Activated T-cell treated with anti-CD3 and anti-CD28 coated beads for 4 hours (primary cell): ENCODE results near the gene DCST2.

Experiments used
- DNase-seq: peaks from one replicate; pipeline ENCODE4 v3.0.0-alpha.2; 2020

Gene DCST2

DNA sequence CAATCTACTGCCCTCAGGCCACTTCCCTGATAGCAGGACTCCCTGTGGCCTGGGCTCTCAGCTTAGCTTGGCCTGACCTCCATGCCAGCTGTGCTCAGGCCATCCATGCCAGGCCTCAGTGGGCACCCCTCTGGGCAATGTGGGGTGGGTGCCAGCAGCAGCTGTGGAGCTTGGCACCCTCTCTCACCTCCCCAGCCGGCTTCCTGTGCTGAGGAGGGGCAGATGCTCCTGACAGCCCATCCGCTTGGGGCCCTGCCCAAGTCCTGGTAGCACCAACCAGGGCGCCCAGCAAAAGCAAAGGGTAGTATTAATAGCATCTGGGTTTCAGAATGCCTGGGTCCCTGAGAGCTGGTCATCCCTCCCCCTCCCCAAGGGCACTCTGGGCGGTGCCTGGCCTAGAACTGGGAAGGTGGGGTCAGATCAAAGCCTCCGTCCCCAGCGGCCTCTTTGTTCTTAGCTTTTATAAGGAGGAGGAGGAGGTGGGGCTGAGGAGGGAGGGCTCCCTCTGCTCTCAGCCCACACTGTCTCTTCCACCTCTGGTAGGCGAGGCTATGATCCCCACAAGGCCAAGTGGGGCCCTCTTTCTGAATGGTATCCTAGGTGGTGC is 36.1 kb upstream of the DCST2 start:
- DNase-seq, result no peak

DNA sequence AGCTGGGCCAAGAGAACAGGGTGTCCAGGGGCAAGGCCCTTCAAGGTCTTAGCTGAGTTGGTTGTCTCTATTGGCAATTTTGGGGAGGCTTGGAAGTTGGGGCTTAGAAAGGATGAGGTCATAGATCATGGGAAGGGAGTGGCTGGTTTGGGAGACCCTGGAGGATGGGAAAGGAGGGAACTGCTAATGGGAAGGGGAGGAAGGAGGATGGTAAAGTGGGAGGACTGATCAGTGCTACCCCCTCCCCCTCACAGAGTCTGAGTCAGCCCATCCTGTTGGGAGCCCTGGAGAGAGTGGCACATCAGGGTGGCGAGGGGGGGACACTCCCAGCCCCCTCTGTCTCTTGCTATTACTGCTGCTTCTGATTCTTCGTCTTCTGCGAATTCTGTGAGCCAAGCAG is 35.0 kb upstream of the DCST2 start:
- DNase-seq, result no peak

DNA sequence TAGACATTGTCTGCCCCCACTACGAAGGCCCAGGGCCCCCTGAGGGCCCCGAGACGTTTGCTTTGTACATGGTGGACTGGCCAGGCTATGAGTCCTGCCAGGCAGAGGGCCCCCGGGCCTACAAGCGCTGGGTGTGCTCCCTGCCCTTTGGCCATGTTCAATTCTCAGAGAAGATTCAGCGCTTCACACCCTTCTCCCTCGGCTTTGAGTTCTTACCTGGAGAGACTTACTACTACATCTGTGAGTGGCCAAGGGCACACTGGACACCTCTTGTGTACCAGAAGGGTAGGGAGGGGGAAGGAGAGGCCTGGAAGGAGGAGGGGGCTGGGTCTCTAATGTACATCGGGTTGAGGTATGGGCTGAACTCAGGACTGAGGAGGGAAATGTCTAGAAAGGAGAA is 33.2 kb upstream of the DCST2 start:
- no peak for DNase-seq

DNA sequence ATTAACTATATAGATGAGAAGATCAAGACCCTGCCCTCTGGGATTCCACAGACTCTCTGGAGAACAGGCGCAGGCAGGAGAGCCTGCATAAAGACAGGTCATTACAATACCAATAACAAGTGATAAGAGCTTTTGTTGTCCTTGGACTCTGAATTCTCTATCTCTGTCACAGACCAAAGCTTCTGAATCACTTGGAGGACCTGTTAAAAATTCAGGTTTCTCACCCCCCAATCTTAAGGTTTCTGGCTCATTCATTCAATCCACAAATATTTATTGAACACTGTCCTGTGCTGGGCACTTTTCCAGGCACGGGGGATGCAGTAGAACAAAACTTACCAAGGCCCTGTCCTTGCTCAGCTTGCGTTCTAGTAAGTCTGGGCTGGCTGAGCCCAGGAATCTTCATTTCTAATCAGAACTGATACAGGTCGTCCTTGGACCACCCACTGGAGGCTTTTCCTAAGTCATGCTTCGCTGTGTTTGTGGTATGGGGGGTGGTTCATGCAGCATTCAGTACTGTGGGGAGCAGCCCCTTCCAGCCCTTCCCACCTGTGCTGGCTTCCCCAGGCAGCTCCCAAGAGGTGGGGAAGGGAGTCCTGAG is 31.4 kb upstream of the DCST2 start:
- no peak for DNase-seq

DNA sequence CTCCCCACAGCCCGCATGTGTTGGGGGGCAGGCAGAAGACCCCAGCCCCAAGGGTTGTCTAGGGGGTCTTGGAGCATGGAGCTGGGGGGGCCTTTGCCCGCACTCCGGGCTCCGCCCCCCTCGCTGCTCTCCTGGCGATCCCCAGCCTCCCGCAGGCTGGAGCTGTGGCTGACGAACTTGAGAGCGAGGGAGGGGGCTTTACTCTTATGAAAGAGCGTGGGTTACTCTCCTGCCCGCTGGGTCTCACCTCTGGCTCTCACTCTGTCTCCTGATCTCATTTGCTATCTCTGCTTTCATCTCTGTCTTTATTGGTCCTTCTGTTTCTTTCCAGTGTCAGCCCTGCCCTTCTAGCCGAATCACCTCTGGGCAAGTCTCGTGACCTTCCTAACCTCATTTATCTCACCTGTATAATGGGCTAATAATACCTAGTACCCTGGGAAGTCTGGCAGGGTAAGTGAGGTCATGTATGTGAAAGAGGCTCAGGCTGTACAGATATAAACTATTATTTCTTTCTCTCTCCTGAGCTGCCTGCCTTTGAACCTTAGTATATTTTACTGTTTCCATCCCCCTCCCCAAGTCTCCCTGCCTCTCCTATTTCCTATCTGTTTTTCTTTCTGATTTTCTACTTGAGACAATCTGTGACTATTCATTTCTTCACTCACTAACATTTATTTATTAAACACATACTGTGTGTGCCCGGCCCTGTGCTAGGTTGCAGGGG is 30.7 kb upstream of the DCST2 start:
- DNase-seq, result no peak

DNA sequence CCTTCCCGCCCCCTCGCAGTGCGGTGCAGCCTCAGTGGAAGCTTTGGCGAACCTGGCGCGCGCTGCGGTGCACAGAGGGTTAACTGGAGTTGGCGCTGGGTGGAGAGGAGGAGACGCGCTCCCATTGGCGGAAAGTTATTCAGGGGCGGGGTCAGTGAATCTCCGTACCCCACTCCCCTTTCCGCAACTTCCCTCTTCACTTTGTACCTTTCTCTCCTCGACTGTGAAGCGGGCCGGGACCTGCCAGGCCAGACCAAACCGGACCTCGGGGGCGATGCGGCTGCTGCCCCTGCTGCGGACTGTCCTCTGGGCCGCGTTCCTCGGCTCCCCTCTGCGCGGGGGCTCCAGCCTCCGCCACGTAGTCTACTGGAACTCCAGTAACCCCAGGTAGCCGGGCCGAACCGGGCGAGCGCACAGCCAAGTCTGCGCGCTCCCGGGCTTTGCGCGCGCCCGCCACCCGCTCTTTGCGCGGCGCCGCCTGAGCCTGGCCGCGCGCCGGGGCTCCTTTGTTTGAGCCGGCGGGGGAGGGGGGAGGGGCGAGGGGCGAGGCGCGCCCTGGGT is 30.0 kb upstream of the DCST2 start, which contains the start of gene EFNA4:
Gene EFNA4, plus strand, starts transcription at position 191 of the 561 bp plus-strand sequence. Its CDS starts 84 bp downstream, at position 275.
- DNase-seq, result peak; percentile 77

DNA sequence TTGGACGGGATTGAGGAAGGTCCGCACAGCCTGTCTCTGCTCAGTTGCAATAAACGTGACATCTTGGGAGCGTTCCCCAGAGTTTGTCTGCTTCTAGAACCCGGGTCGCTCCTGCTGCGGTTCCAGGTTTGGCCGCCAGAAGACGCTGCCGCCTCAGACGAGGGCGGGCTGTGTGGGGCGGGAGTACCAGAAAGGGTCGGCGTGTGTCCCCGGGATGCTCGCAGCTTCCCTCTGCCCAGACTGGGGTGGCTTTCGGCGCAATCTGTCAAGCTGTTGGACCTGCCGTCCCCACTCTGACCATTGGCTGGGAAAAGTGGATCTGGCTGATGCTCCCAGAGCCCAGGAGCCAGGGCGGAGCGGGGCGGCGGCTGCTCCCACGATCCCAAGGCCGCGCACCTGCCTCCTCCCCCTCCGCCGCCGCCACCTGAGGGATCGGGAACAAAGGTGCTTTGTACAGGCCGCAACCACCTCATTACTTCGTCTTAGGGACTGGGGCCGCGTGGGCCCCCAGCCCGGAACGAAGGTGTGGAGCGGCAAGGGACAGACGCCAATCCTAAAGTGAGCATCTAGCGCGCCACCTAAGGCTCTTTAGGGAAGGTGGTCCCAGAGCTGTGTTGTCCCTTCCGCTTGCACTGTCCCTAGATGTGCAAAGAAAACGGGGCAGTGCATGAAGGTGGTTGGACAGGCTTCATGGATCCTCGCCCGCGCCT is 29.3 kb upstream of the DCST2 start:
- peak; percentile 77 for DNase-seq

DNA sequence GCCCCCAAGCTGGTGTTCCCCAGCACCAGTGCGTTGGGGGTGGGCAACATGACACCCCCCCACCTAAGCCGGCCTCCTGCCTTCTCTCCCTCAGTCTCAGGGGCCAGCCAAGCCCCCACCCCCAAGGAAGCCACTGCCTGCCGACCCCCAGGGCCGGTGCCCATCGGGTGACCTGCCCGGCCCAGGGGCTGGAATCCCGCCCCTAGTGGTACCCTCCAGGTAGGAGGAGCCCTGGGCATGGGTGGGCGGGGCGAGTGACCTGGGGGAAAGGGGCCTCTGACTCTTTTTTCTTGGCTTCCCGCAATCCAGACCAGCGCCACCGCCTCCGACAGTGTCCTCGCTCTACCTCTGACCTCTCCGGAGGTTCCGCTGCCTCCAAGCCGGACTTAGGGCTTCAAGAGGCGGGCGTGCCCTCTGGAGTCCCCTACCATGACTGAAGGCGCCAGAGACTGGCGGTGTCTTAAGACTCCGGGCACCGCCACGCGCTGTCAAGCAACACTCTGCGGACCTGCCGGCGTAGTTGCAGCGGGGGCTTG is 28.6 kb upstream of the DCST2 start:
- no peak for DNase-seq

DNA sequence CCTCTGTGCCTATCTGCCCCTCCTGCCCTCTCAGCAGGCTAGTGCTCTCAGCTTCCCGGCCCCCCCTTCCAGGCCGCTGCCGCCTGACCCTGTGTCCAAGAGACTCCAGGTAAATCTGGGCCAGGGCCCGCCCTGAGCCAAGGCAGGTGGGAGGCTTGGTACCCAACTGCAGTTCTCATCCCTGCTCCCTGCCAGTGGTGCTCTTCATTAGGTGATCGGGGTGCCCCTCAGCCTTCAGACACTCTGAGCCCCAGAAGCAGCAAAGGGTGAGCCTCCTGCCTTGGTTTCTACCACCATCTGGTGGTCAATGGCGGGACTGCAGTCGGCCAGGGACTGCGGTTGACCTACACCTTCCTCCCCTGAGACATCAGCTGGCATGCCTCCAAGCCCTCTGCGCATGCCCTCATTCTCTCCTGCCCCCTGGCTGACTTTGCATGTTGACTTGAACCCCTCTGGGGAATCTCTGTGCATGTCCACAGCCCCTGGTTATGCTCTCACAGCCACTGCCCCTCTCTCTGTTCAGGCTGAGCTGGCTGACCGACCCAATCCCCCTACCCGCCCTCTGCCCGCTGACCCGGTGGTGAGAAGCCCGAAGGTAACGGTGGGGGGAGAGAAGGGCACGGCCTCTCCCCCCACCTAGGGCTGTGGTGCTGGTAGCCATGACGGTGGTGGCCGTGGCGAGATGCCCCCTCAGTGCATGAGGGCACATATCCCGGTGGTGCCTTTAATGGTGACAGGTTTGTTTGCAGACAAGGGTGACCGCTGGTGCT is 28.0 kb upstream of the DCST2 start:
- peak; percentile 97 for DNase-seq

DNA sequence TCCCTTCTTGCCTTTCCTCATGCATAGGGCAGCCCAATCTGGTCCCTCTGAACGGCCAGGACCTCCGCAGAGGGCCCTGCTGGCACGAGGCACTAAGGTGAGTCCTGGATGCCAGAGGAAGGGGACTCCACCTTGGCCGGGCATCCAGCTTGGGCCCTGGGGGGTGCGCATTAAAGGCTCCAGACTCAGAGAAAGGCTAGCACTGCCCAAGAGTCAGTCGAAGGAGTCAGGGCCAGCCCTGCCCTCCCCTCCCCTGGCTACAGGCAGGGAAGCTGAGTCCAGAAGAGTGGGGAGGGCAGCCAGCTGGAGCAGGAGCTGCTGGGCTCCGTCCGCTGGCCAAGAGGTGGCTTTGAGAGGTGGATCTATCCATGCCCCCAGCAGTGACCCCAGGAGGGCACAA is 27.2 kb upstream of the DCST2 start:
- no peak for DNase-seq

DNA sequence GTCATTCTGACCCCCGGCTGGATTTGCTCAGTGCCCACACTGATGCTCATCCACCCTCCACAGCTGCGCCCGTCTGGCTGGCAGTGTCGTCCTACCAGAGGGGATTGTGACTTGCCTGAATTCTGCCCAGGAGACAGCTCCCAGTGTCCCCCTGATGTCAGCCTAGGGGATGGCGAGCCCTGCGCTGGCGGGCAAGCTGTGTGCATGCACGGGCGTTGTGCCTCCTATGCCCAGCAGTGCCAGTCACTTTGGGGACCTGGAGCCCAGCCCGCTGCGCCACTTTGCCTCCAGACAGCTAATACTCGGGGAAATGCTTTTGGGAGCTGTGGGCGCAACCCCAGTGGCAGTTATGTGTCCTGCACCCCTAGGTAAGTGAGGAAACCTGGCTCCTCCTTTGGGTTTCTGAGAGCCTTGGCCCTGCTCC is 24.2 kb upstream of the DCST2 start:
- DNase-seq, result no peak

DNA sequence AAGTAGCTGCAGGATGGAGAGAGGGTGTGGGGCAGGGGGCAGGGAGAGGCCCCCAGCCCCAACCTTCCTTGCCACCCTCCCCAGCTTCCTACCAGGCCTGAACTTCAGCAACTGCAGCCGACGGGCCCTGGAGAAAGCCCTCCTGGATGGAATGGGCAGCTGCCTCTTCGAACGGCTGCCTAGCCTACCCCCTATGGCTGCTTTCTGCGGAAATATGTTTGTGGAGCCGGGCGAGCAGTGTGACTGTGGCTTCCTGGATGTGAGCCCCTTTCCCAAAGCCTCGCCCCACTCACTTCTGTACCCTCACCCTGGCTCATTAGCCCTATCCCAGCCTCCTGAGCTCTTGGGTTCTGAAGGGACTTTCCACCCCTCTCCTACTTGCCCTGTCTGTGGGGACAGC is 23.5 kb upstream of the DCST2 start:
- DNase-seq, result no peak

DNA sequence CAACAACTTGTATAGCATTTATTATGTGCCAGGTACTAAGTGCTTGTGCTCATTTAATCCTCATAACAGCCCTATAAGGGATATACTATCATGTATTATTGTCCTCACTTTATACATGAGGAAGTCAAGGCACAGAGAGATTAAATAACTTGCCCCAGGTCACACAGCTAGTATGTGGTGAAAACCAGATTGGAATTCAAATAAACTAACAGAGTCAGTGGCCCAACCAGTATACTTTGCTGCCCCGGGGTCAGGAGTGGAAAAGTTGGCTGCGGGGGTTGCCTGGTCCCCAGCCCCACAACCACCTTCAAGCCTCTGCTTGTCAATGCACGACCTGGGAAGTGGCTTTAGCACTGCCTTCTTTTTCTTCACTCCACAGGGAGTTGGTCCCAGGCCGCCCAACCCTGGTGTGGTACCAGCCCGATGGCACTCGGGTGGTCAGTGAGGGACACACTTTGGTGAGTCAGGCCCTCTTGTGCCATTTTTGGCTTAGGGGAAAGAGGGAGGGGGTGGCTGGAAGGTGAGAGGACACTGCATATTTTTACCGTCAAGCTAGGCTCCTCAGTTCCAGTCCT is 20.0 kb upstream of the DCST2 start:
- no peak for DNase-seq

DNA sequence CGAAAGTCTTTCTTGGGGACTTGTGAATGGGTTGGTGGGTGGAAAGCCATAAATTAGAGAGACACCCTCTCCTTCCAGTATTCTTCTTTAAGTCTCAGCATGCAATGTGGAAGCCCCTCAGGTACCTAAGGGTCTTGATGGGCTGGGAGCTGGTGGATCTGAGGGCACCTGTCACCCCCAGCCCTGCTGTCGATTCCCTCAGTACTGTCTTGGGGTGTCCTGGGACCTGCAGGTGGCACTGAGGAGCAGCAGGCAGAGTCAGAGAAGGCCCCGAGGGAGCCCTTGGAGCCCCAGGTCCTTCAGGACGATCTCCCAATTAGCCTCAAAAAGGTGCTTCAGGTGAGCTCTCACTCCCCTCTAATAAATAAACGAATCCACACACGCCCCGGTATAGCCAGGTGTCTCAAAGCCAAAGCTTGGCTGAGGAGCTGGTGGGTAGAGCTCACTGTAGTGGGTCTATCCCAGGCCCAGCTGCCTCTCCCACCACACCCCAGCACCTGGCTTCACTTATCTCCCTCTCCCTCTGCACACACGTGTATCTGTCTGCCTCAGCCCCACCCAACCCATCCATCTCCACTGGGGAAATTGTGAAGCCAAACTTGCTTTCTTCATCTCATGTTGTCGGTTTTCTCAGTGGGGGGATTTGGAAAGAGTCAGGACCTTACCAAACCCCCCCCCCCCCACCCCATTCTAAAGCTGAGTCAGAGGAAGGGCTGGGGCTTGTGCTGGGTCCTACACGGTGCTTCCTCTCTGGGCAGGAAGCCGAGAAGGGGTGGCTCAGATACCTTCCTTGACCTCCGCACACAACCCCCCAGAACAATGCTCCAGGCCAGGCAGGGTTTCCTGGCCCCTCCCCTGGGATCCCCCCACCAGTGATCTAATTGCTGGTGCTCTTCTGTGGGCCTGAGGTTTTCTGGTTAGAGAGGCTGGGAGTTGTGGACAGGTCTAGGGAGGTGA is 19.1 kb upstream of the DCST2 start:
- DNase-seq, result no peak

DNA sequence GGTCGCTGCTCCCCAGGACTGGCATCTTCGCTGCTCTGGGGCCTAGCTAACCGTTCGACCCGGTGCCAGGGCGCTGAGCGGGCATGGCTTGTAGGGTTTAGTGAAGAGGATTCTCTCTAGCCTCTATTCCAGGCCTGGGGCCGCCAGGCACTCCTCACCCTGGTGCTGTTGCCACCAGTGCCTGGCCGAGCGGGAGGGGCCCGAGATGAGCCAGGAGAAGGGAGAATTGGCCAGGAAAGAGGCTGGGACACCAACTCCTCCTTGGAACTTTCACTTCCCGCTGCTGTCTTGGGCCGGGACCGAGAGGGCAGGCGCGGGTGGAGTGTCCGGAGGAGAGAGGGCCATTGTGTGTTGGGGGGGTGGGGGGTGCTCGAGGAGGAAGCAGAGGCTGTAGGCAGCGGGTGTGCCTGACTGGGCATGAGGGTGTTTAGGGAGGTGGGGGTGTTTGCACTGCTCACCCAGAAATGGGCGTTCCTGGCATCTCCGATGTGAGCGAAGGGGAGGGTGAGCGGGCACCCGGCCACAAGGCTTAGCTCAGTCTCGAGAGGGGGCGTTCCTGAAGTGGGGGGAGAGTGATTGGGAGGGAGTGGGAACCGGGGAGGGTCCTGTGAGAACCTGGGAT is 18.3 kb upstream of the DCST2 start:
- peak; percentile 39 for DNase-seq

DNA sequence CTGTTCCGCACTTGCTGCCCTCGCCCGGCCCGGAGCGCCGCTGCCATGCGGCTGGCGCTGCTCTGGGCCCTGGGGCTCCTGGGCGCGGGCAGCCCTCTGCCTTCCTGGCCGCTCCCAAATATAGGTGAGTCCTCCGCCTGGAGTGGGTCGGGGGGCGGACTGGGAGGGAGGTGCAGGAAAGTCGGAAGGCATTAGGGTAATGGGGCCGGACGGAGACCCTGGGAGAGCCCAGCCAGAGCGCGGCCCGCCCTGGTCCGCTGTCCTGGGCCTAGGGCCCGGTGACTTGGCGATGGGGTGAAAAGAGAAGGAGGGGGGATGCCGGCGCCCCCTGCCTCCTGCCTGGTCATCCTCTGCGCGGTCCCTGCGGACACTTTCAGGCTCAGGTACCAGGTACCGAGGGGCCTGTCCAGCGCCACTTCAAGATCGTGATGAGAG is 17.8 kb upstream of the DCST2 start:
- DNase-seq, result no peak

DNA sequence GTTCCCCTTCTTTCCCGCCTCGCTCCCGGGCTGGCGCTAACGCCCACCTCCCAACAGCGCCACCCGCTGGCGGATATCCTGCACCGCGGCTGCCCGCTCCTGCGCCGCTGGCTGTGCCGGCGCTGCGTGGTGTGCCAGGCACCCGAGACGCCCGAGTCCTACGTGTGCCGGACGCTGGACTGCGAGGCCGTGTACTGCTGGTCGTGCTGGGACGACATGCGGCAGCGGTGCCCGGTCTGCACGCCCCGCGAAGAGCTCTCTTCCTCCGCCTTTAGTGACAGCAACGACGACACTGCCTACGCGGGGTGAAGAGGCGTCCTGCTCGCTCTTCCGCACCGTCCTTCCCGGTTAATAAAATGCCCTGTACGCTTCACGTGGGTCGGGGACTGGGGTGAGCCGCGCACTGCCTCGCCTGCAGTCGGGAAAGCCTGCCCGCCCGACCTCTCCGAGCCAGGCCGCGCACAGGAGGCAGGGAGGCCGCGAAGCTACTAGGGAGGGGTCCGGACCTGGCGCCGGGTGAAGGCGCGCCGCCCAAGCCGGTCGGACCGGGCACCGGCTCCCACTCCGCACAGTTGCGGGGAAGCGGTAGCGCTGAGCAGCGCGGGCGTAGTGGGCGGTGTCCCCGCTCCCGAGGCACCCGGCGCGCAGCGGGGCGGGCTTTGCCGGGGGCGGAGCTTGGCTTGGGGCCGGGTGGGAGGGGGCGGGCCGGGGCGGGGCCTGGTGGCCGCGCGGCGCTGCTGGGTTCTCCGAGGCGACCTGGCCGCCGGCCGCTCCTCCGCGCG is 17.2 kb upstream of the DCST2 start, which contains the start of gene ADAM15:
Gene ADAM15, plus strand, starts transcription at position 757 of the 782 bp plus-strand sequence. CDS start 71 bp downstream, outside the sequence.
- DNase-seq, result peak; percentile 71

DNA sequence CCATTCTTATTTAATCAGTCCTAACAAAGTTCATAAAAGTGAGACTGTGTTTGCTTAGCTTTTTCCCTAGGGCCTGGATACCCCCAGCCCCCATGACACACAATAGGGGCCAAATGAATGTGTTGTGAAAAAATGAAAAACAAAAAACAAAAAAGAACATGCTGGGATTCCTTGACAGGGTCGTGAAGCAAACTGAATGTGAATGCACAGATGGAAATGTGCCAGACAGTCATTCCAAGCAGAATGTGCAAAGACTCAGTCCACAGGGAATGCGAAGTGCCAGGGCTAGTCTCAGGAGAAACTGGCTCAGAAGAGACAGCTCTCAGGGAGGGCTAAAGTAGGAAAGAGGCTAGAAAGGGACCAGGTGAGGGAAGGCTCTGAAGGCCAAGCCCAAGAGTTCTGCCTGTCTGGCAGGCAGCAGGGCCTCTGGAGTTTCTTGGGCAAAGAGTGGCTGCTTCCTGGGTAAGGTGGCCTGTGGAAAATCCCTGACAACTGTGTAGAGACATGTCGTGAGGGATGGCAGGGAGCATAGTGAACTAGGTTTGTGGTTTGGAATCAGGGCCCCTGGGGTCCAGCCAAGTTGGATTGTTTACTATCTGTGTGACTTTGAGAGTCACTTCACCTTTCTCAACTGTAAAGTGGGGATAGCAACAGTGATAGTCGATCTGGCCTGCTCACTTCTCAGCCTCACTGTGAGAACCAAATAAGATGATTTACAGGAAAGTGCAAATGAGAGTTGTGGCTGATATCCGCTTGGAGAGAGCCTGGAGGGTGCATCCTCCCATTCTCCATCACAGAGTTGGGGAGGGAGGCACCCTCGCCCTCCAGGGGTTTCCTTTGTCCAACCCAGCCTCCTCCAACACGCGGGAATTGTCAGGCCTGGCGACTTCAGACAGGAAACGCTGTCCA is 16.3 kb upstream of the DCST2 start:
- no peak for DNase-seq
